Eye (tissue), 1 donor: ENCODE measurements around the gene FARS2.
"Not testable (repeated sequence)": the region's sequence is repeated elsewhere in the genome, so short reads cannot be mapped to it uniquely, and the experiment has no call there.

Source experiments
- DNase-seq: peaks from one replicate; pipeline ENCODE4 v3.0.0-alpha.2; 2015

FARS2 gene

GRCh38 chr6:5772408-5773120, 511.3 kb downstream of the FARS2 start:
- peak; percentile 65 for DNase-seq

- no peak for DNase-seq
Observed at GRCh38 chr6:5776104-5776503, 514.8 kb downstream of the FARS2 start.

- DNase-seq: no peak
Observed at GRCh38 chr6:5776706-5777390, 515.5 kb downstream of the FARS2 start.

GRCh38 chr6:5778317-5778857, 517.1 kb downstream of the FARS2 start:
- peak; percentile 85 for DNase-seq

- DNase-seq: peak; percentile 16
Observed at GRCh38 chr6:5778906-5779305, 517.6 kb downstream of the FARS2 start.

GRCh38 chr6:5781019-5781418, 519.7 kb downstream of the FARS2 start:
- peak; percentile 87 for DNase-seq

- no peak for DNase-seq
Observed at GRCh38 chr6:5781966-5782556, 520.7 kb downstream of the FARS2 start.

GRCh38 chr6:5782783-5783547, 521.7 kb downstream of the FARS2 start:
- DNase-seq: peak; percentile 20

GRCh38 chr6:5783584-5784089, 522.3 kb downstream of the FARS2 start:
- no peak for DNase-seq

- peak; percentile 64 for DNase-seq
Observed at GRCh38 chr6:5785249-5785648, 523.9 kb downstream of the FARS2 start.

- DNase-seq: peak; percentile 20
Observed at GRCh38 chr6:5786321-5786968, 525.1 kb downstream of the FARS2 start.

GRCh38 chr6:5786969-5787720, 525.8 kb downstream of the FARS2 start:
- DNase-seq: peak; percentile 15

GRCh38 chr6:5789426-5789825, 528.1 kb downstream of the FARS2 start:
- DNase-seq: not testable (repeated sequence)

- DNase-seq: not testable (repeated sequence)
Observed at GRCh38 chr6:5796555-5796954, 535.2 kb downstream of the FARS2 start.

- not testable (repeated sequence) for DNase-seq
Observed at GRCh38 chr6:5806406-5806805, 545.1 kb downstream of the FARS2 start.

- no peak for DNase-seq
Observed at GRCh38 chr6:5809450-5809849, 548.1 kb downstream of the FARS2 start.

GRCh38 chr6:5811997-5812396, 550.7 kb downstream of the FARS2 start:
- no peak for DNase-seq

- no peak for DNase-seq
Observed at GRCh38 chr6:5813625-5814027, 552.3 kb downstream of the FARS2 start.

- no peak for DNase-seq
Observed at GRCh38 chr6:5814116-5814515, 552.8 kb downstream of the FARS2 start.

- DNase-seq: no peak
Observed at GRCh38 chr6:5814901-5815300, 553.6 kb downstream of the FARS2 start.

- no peak for DNase-seq
Observed at GRCh38 chr6:5817869-5818268, 556.6 kb downstream of the FARS2 start.
